Measurements from ENCODE around the gene FRMD3.
A peak's percentile ranks its signal among the peaks of the same experiment; 100 is the strongest.

FRMD3 gene

GRCh38 chr9:83264315-83264714 lies 273.9 kb downstream of the FRMD3 start:
- TF ChIP-seq CTCF (IDR thresholded peaks at IDR 0.05; ENCODE audit: borderline replicate concordance, control extremely low read depth, extremely low read depth, insufficient read depth, missing control alignments), result no peak
- in situ Hi-C loops (cut with MboI; ENCODE audit: low sequenced_read_pairs, unreplicated experiment), result no loop called here
- no peak for DNase-seq (ENCODE audit: low spot score)

- DNase-seq (ENCODE audit: low spot score), result no peak
- in situ Hi-C loops (cut with MboI; ENCODE audit: low sequenced_read_pairs, unreplicated experiment), result no loop called here
- TF ChIP-seq CTCF (IDR thresholded peaks at IDR 0.05; ENCODE audit: borderline replicate concordance, control extremely low read depth, extremely low read depth, insufficient read depth, missing control alignments), result no peak
These were observed 278.6 kb downstream of the FRMD3 start for GRCh38 chr9:83259558-83259957.

- in situ Hi-C loops (cut with MboI; ENCODE audit: low sequenced_read_pairs, unreplicated experiment), result no loop called here
- TF ChIP-seq CTCF (IDR thresholded peaks at IDR 0.05; ENCODE audit: borderline replicate concordance, control extremely low read depth, extremely low read depth, insufficient read depth, missing control alignments), result no peak
- DNase-seq (ENCODE audit: low spot score), result no peak
These were observed 280.0 kb downstream of the FRMD3 start for GRCh38 chr9:83257937-83258891.

- peak; percentile 35 for DNase-seq (ENCODE audit: low spot score)
- in situ Hi-C loops (cut with MboI; ENCODE audit: low sequenced_read_pairs, unreplicated experiment), result no loop called here
- no peak for TF ChIP-seq CTCF (IDR thresholded peaks at IDR 0.05; ENCODE audit: borderline replicate concordance, control extremely low read depth, extremely low read depth, insufficient read depth, missing control alignments)
These were observed 290.5 kb downstream of the FRMD3 start for GRCh38 chr9:83247732-83248131.

- no peak for TF ChIP-seq CTCF (IDR thresholded peaks at IDR 0.05; ENCODE audit: borderline replicate concordance, control extremely low read depth, extremely low read depth, insufficient read depth, missing control alignments)
- in situ Hi-C loops (cut with MboI; ENCODE audit: low sequenced_read_pairs, unreplicated experiment), result no loop called here
- DNase-seq (ENCODE audit: low spot score), result no peak
These were observed 292.1 kb downstream of the FRMD3 start for GRCh38 chr9:83245979-83246659.

- in situ Hi-C loops (cut with MboI; ENCODE audit: low sequenced_read_pairs, unreplicated experiment), result no loop called here
These were observed 296.1 kb downstream of the FRMD3 start for GRCh38 chr9:83242066-83242465.

More at GRCh38 chr9:83242066-83242465, 296.1 kb downstream of the FRMD3 start:
- no peak for TF ChIP-seq CTCF (IDR thresholded peaks at IDR 0.05; ENCODE audit: borderline replicate concordance, control extremely low read depth, extremely low read depth, insufficient read depth, missing control alignments)
- DNase-seq (ENCODE audit: low spot score), result no peak
